Mesodermal cell (in vitro differentiated cells): ENCODE measurements around the gene GGT1.
A peak's percentile ranks its signal among the peaks of the same experiment; 100 is the strongest.
"Not testable (repeated sequence)": the region's sequence is repeated elsewhere in the genome, so short reads cannot be mapped to it uniquely, and the experiment has no call there.

Experiments
- H3K27ac ChIP-seq: 2 replicates; pipeline ENCODE4 v1.7.0; 2013; ENCODE audit warnings: mild to moderate bottlenecking, low read depth, low read length, moderate library complexity; ENCODE audit not compliant: severe bottlenecking
- H3K36me3 ChIP-seq: 2 replicates; pipeline ENCODE4 v1.7.1; 2013; ENCODE audit warnings: mild to moderate bottlenecking, low read length, moderate library complexity; ENCODE audit not compliant: control insufficient read depth, insufficient read depth
- H3K4me1 ChIP-seq: one replicate; pipeline ENCODE4 v1.7.1; 2013; ENCODE audit warnings: mild to moderate bottlenecking, low read length; ENCODE audit not compliant: insufficient read depth, control insufficient read depth, poor library complexity, severe bottlenecking
- H3K4me3 ChIP-seq: 2 replicates; pipeline ENCODE4 v1.7.0; 2013; ENCODE audit warnings: low read length, control low read depth, mild to moderate bottlenecking; ENCODE audit not compliant: insufficient read depth, poor library complexity, severe bottlenecking; ENCODE audit errors: extremely low read depth
- H3K9me3 ChIP-seq: 2 replicates; pipeline ENCODE4 v1.7.1; 2013; ENCODE audit warnings: mild to moderate bottlenecking, low read length, moderate library complexity; ENCODE audit not compliant: control insufficient read depth
- WGBS, 2 experiments: methylation state at CpG; one replicate each; pipeline ENCODE4 v1.1.5; 2013; ENCODE audit warnings: missing lambda C conversion rate in 2 of 2; ENCODE audit not compliant: insufficient coverage in 2 of 2; 5-methylcytosine and 5-hydroxymethylcytosine counted together

GGT1 gene

DNA sequence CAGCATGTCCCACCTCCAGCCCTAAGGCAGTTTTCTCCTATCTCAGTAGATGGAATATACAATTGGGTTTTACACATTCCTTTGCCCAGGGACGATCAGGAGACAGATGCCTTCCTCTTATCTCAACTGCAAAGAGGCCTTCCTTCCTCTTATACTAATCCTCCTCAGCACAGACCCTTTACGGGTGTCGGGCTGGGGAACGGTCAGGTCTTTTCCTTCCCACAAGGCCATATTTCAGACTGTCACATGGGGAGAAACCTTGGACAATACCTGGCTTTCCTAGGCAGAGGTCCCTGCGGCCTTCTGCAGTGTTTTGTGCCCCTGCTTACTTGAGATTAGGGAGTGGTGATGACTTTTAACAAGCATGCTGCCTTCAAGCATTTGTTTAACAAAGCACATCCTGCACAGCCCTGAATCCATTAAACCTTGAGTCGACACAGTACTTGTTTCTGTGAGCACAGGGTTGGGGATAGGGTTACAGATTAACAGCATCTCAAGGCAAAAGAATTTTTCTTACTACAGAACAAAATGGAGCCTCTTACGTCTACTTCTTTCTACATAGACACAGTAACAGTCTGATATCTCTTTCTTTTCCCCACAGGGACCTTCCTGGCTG, 27.9 kb downstream of the GGT1 start:
- not testable (repeated sequence) for H3K36me3 ChIP-seq, H3K9me3 ChIP-seq, H3K4me3 ChIP-seq
- no CpG with 5 or more reads among the region's 7 CpGs for WGBS, 2 experiments
- peaks cover 25% of the 10 kb centered on the region for H3K4me1 ChIP-seq
- H3K27ac ChIP-seq = peak overlapping the region; percentile 80

GRCh38 chr22:24631430-24632122, 28.6 kb downstream of the GGT1 start:
- not testable (repeated sequence) for H3K36me3 ChIP-seq, H3K4me3 ChIP-seq, H3K9me3 ChIP-seq
- H3K4me1 ChIP-seq = peaks cover 25% of the 10 kb centered on the region
- H3K27ac ChIP-seq = peak overlapping the region; percentile 80
- WGBS, 2 experiments = 75 to 94% methylated on average over 3 to 5 of the region's 16 CpGs

DNA sequence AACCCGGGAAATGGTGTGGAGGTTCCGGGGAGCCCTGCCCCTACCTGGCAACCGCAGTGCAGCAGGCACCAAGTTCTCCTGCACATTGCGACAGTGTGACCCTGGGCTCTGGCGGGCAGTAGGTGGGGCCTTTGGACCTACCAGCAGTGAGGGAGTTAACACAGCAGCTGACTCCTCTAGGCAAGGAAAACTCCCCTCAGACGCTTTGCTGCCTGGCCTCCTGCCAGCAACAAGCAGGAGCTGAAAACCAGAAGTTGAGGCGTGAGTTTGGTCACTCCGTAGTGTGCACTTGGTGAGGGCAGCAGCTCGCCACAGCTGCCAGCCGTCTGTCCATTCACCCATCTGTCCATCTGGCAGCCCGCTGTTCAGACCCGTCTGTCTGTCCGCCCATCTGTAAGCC, 29.6 kb downstream of the GGT1 start:
- 86% methylated on average over 1 of the region's 13 CpGs; no CpG with 5 or more reads in 1 of the 2 experiments for WGBS, 2 experiments
- not testable (repeated sequence) for H3K4me3 ChIP-seq, H3K36me3 ChIP-seq, H3K27ac ChIP-seq, H3K9me3 ChIP-seq
- peaks cover 25% of the 10 kb centered on the region for H3K4me1 ChIP-seq

- not testable (repeated sequence) for H3K27ac ChIP-seq, H3K36me3 ChIP-seq, H3K9me3 ChIP-seq, H3K4me3 ChIP-seq
- 91 to 93% methylated on average over 5 to 10 of the region's 16 CpGs for WGBS, 2 experiments
- H3K4me1 ChIP-seq = peaks cover 25% of the 10 kb centered on the region
Measured at GRCh38 chr22:24633231-24634023, 30.4 kb downstream of the GGT1 start.

- not testable (repeated sequence) for H3K4me3 ChIP-seq, H3K9me3 ChIP-seq, H3K27ac ChIP-seq, H3K36me3 ChIP-seq
- H3K4me1 ChIP-seq = peaks cover 25% of the 10 kb centered on the region
- 61 to 65% methylated on average over 3 to 4 of the region's 10 CpGs for WGBS, 2 experiments
Measured at GRCh38 chr22:24634776-24635389, 31.9 kb downstream of the GGT1 start.

DNA sequence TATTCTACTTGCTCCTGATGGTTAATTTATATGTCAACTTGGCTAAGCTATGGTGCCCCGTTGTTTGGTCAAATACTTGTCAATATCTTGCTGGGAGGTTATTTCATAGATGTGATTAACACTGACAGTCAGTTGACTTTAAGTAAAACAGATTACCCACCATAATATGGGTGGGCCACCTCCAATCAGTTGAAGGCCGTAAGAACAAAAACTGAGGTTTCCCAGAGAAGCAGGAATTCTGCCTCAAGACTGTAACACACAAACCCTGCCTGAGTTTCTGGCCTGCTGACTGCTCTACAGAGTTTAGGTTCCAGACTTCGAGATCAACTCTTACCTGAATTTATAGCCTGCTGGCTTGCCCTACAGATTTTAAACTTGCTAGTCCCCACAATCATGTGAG, 33.5 kb downstream of the GGT1 start:
- not testable (repeated sequence) for H3K27ac ChIP-seq, H3K4me3 ChIP-seq, H3K9me3 ChIP-seq, H3K36me3 ChIP-seq
- peaks cover 21% of the 10 kb centered on the region for H3K4me1 ChIP-seq
- WGBS, 2 experiments = 94 to 96% methylated on average over 2 of the region's 3 CpGs

DNA sequence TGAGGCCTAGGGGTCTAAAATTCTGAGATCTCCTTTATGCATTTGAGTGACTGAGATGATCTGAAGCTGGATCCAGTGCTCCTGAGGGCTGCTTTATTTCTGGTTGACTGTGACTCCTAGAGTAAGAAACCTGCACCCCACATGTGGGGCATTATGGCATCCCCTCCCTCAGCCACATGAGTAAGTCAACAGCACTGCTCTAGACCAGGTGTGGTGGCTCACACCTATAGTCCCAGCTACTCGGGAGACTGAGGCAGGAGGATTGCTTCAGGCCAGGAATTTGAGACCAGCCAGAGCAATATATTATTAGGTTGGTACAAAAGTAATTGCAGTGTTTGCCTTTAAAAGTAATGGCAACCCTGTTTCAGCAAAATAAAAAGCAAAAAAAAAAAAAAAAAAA, 39.3 kb downstream of the GGT1 start:
- not testable (repeated sequence) for H3K4me1 ChIP-seq, H3K4me3 ChIP-seq, H3K36me3 ChIP-seq, H3K27ac ChIP-seq, H3K9me3 ChIP-seq
- WGBS, 2 experiments = 100% methylated on average over 1 of the region's 1 CpG; no CpG with 5 or more reads in 1 of the 2 experiments

DNA sequence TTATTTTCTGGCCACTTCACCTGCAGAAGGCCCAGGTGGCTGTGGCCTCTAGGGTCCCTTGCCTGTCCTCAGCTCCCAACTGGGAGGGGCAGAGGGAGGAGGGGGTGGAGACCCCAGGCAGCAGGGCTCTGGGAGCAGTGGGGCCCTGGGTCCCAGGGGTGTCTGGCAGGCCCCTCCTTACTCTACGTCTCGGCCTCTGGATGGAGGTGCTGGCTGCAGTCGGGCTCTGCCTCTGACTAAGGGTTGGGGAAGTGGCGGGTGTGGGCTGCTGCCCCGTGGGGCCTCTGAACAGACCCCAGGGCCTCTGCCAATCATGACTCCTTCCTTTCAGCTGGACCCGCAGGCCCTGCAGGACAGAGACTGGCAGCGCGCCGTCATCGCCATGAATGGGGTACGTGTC, 41.4 kb downstream of the GGT1 start:
- H3K4me1 ChIP-seq, H3K27ac ChIP-seq, H3K9me3 ChIP-seq, H3K36me3 ChIP-seq, H3K4me3 ChIP-seq: not testable (repeated sequence)
- no CpG with 5 or more reads among the region's 11 CpGs for WGBS, 2 experiments

DNA sequence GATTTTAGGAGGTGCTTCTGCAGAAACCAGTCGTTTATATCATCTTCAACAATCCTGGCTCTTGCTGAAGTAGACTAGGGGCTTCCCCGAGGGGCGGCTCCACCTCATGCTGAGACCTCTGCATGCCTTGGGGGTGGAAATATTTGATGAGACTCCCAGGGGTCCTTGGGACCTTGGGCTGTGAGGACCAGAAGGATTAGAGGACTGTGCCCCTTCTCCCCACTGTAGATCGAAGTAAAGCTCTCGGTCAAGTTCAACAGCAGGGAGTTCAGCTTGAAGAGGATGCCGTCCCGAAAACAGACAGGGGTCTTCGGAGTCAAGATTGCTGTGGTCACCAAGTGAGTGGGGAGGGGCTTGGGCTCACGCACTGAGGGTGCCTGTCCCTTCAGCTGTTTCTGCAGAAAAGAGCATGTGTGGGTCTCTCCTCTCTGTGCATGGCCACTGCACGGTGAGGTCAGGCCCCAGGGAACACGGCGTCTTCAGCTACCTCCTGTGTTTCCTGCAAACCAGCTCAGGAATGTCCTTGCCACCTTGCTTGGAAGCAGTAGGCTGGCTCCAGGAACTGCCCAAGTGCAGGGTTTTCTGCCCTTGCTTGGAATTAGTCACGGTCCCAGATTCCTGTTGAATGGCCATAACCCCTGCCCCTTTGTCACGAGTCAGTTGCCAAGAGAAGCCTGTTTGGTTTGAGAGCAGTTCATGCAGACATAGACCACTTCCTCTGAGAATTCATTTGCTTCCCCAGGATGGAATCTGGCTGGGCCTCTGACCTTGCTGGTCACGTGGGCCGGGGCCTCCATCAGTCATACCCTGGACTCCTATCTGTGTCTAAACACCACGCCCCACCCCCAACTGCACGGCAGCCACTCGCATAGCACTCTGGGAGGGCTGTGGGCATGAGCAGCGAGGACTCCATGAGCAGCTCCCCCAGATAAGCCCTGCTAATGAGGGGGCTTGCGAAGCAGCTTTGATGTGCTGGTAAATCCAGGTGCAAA, 42.7 kb downstream of the GGT1 start:
- no CpG with 5 or more reads among the region's 21 CpGs for WGBS, 2 experiments
- H3K36me3 ChIP-seq, H3K9me3 ChIP-seq, H3K4me1 ChIP-seq, H3K27ac ChIP-seq, H3K4me3 ChIP-seq: not testable (repeated sequence)

GRCh38 chr22:24646756-24647155, 43.8 kb downstream of the GGT1 start:
- not testable (repeated sequence) for H3K9me3 ChIP-seq, H3K36me3 ChIP-seq, H3K4me3 ChIP-seq, H3K4me1 ChIP-seq, H3K27ac ChIP-seq
- 96 to 98% methylated on average over 4 to 8 of the region's 19 CpGs for WGBS, 2 experiments
